Loucy (cell line): ENCODE measurements around the gene AGPAT3.

Experiments
- H2AFZ ChIP-seq: fragments of 200-600 bp; sonication (generic); 2 replicates; pipeline ENCODE4 v1.6.0; 2016; ENCODE audit warnings: antibody characterized with exemption, mild to moderate bottlenecking, low read length, moderate library complexity
- H3F3A ChIP-seq: fragments of 200-600 bp; 2 replicates; pipeline ENCODE4 v1.6.0; 2016; ENCODE audit warnings: antibody characterized with exemption, low read depth, mild to moderate bottlenecking
- H3K27me3 ChIP-seq: fragments of 200-600 bp; sonication (generic); 2 replicates; pipeline ENCODE4 v1.6.1; 2014; ENCODE audit warnings: low read length, mild to moderate bottlenecking; ENCODE audit not compliant: insufficient read depth, poor library complexity, severe bottlenecking
- H3K36me3 ChIP-seq: fragments of 200-600 bp; sonication (generic); 2 replicates; pipeline ENCODE4 v1.6.1; 2016; ENCODE audit warnings: low read length; ENCODE audit not compliant: insufficient read depth
- H3K4me1 ChIP-seq: fragments of 200-600 bp; sonication (generic); 2 replicates; pipeline ENCODE4 v1.5.1; 2014; ENCODE audit warnings: low read length, mild to moderate bottlenecking; ENCODE audit not compliant: insufficient read depth, poor library complexity, severe bottlenecking
- H3K4me2 ChIP-seq: fragments of 200-600 bp; sonication (generic); 2 replicates; pipeline ENCODE4 v1.6.0; 2014; ENCODE audit warnings: antibody characterized with exemption, low read length, low read depth, mild to moderate bottlenecking; ENCODE audit not compliant: poor library complexity, severe bottlenecking
- H3K4me3 ChIP-seq: fragments of 200-600 bp; sonication (generic); 2 replicates; pipeline ENCODE4 v1.5.1; 2014; ENCODE audit warnings: low read length, mild to moderate bottlenecking, mixed read lengths; ENCODE audit not compliant: poor library complexity, severe bottlenecking
- H3K79me2 ChIP-seq: fragments of 200-600 bp; sonication (generic); 2 replicates; pipeline ENCODE4 v1.6.1; 2014; ENCODE audit warnings: low read length; ENCODE audit not compliant: insufficient read depth
- H3K9ac ChIP-seq: fragments of 200-600 bp; sonication (generic); 2 replicates; pipeline ENCODE4 v1.6.0; 2014; ENCODE audit warnings: mild to moderate bottlenecking, low read depth, low read length, moderate library complexity; ENCODE audit not compliant: poor library complexity, severe bottlenecking
- H3K9me2 ChIP-seq: fragments of 200-600 bp; sonication (generic); replicated peaks from 2 replicates; pipeline ENCODE4 v1.6.1; 2016; ENCODE audit warnings: low read depth, low read length, mixed read lengths
- H3K9me3 ChIP-seq: fragments of 200-600 bp; sonication (generic); 2 replicates; pipeline ENCODE4 v1.6.1; 2014; ENCODE audit warnings: mild to moderate bottlenecking, antibody characterized with exemption, low read length, low read depth; ENCODE audit not compliant: insufficient read depth
- H4K20me1 ChIP-seq: fragments of 200-600 bp; sonication (generic); 2 replicates; pipeline ENCODE4 v1.6.0; 2014; ENCODE audit warnings: antibody characterized with exemption, low read length, mild to moderate bottlenecking; ENCODE audit not compliant: insufficient read depth, poor library complexity, severe bottlenecking
- EZH2phosphoT487 ChIP-seq: fragments of 200-600 bp; IDR thresholded peaks from 2 replicates; pipeline ENCODE4 v1.6.1; 2018; ENCODE audit warnings: antibody characterized with exemption, mild to moderate bottlenecking, moderate library complexity, borderline replicate concordance
- TF ChIP-seq, protein P1 (sequence below): fragments of 200-600 bp; sonication (generic); conservative IDR thresholded peaks from 2 replicates; pipeline ENCODE4 v1.5.1; 2014; ENCODE audit warnings: mild to moderate bottlenecking, antibody characterized with exemption, low read length

The AGPAT3 gene

DNA sequence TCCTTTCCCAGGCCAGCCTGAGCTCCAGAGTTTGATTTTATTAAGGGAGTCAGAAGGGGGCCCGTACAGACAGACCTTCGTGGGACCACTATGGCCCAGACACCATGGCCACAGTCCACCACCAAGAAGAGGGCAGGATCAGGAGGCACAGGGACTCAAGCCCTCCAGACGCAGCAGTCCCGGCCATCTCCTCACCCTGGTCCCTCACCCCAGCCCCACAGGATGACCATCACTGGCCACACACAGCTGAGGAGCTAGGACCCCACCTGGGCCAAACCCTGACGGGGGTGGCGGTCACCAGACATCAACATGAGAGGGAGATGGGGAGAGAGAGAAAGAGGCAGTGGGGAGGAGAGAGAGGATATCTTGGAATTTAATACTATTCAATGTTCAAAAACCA, 29.2 kb upstream of the AGPAT3 start:
- Histone ChIP-seq H3K4me2 (no peak overlapping the region), H4K20me1 (no peaks in the 10 kb centered on the region), H3F3A (no peaks in the 10 kb centered on the region), H3K36me3 (no peaks in the 10 kb centered on the region), H3K79me2 (no peaks in the 10 kb centered on the region), H3K9ac (no peak overlapping the region), H3K4me3 (no peak overlapping the region), H2AFZ (no peak overlapping the region), H3K9me3 (no peaks in the 10 kb centered on the region), H3K27me3 (no peaks in the 10 kb centered on the region), H3K9me2 (no peaks in the 10 kb centered on the region), H3K4me1 (no peaks in the 10 kb centered on the region)
- TF ChIP-seq, protein P1, sequence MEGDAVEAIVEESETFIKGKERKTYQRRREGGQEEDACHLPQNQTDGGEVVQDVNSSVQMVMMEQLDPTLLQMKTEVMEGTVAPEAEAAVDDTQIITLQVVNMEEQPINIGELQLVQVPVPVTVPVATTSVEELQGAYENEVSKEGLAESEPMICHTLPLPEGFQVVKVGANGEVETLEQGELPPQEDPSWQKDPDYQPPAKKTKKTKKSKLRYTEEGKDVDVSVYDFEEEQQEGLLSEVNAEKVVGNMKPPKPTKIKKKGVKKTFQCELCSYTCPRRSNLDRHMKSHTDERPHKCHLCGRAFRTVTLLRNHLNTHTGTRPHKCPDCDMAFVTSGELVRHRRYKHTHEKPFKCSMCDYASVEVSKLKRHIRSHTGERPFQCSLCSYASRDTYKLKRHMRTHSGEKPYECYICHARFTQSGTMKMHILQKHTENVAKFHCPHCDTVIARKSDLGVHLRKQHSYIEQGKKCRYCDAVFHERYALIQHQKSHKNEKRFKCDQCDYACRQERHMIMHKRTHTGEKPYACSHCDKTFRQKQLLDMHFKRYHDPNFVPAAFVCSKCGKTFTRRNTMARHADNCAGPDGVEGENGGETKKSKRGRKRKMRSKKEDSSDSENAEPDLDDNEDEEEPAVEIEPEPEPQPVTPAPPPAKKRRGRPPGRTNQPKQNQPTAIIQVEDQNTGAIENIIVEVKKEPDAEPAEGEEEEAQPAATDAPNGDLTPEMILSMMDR: no peak
- no peak for TF ChIP-seq EZH2phosphoT487

DNA sequence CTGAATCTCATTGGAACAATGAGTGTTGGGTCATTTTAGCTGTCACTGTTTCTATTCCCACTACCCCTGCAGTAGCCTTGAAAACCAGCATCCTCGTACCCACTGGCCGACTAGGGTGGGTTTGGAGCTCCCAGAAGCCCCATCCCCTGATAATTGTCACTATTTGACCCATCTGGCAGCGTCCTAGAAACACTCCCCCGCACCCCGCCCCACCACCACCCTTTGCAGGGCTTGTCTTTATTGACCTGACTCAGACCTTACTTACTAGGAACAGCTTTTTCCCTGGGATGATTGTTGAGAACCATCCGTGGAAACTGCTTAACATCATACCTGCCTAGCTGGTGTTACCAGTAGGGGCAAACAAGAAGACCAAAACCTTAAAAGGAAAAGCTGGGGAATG, 28.4 kb upstream of the AGPAT3 start:
- H3K79me2 ChIP-seq: no peaks in the 10 kb centered on the region
- H3K36me3 ChIP-seq: no peaks in the 10 kb centered on the region
- no peak overlapping the region for H3K4me3 ChIP-seq
- no peak overlapping the region for H3K4me2 ChIP-seq
- no peak overlapping the region for H3K9ac ChIP-seq
- no peaks in the 10 kb centered on the region for H4K20me1 ChIP-seq
- H3K27me3 ChIP-seq: no peaks in the 10 kb centered on the region
- H3K9me3 ChIP-seq: no peaks in the 10 kb centered on the region
- no peak for TF ChIP-seq EZH2phosphoT487
- TF ChIP-seq, protein P1: no peak
- no peaks in the 10 kb centered on the region for H3K9me2 ChIP-seq
- no peaks in the 10 kb centered on the region for H3K4me1 ChIP-seq
- no peaks in the 10 kb centered on the region for H3F3A ChIP-seq
- H2AFZ ChIP-seq: no peak overlapping the region

DNA sequence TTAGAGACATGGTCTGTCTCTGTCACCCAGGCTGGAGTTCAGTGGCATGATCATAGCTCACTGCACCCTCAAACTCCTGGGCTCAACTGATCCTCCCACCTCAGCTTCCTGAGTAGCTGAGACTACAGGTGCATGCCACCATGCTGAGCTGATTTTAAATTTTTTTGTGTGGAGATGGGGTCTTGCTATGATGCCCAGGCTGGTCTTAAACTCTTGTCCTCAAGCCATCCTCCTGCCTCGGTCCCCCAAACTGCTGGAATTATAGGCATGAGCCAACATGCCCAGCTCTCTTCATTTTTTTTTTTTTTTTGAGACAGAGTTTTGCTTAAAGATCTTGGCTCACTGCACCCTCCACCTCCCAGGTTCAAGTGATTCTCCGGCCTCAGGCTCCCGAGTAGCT, 24.8 kb upstream of the AGPAT3 start:
- no peaks in the 10 kb centered on the region for H3K9me3 ChIP-seq
- no peaks in the 10 kb centered on the region for H3K9me2 ChIP-seq
- no peaks in the 10 kb centered on the region for H3K36me3 ChIP-seq
- H4K20me1 ChIP-seq: no peaks in the 10 kb centered on the region
- H3K27me3 ChIP-seq: no peaks in the 10 kb centered on the region
- H3K4me3 ChIP-seq: no peak overlapping the region
- H3K4me1 ChIP-seq: no peaks in the 10 kb centered on the region
- no peaks in the 10 kb centered on the region for H3K79me2 ChIP-seq
- TF ChIP-seq, protein P1: no peak
- TF ChIP-seq EZH2phosphoT487: no peak
- H3K4me2 ChIP-seq: no peak overlapping the region
- no peak overlapping the region for H3K9ac ChIP-seq
- H3F3A ChIP-seq: no peaks in the 10 kb centered on the region
- H2AFZ ChIP-seq: no peak overlapping the region
